ENCODE measurements around the gene LMBR1. TPM values are rescaled to one million over a fixed set of nuclear protein-coding genes. Genes with fewer than 3 reads are reported as not detected.

The LMBR1 gene
- total and polyA plus RNA-seq, 4 donors: 11.2 to 35.7 (median 17.9) TPM

DNA sequence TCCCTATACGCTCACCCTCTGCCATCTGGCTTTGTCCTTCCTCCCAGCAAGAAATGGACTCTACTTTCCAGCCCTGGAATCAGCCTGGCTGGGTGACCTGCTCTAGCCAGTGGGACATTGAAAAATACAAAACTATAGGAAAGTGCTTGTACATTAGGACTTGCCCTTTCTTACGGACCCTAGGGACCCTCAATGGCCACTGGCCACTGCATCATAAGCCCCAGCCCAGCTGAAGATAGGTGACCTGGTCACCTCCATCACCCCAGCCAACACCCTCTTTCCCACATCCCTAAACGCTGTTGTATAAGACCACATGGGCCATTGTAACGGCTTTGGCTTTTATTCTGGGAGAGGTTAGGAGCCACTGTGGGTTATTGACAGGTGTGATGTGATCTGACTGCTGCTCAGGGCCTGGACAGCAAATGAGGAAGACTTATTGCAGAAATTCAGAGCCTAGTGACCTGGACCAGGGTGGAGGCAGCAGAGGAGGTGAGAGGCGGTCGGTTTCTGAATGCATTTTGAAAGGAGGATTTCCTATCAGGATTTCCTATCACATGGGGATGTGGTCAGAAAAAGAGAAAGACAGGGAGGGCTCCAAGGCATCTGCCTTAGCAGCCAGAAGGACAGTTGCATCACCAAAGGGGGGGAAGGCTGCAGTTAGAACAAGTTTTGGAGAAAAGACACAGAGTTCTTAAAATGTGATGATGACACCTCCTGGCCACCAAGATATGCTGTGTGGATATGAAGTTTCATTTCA, 2.2 kb upstream of the LMBR1 start:
- H3K9me3 ChIP-seq (ENCODE audit: control insufficient read depth in 4 of 4, low read length in 3 of 4): no peaks in the 10 kb centered on the region
- no peak for TF ChIP-seq JUND (IDR thresholded peaks at IDR 0.05)
- TF ChIP-seq FOXA2 (IDR thresholded peaks at IDR 0.05): no peak
- TF ChIP-seq, protein P1, sequence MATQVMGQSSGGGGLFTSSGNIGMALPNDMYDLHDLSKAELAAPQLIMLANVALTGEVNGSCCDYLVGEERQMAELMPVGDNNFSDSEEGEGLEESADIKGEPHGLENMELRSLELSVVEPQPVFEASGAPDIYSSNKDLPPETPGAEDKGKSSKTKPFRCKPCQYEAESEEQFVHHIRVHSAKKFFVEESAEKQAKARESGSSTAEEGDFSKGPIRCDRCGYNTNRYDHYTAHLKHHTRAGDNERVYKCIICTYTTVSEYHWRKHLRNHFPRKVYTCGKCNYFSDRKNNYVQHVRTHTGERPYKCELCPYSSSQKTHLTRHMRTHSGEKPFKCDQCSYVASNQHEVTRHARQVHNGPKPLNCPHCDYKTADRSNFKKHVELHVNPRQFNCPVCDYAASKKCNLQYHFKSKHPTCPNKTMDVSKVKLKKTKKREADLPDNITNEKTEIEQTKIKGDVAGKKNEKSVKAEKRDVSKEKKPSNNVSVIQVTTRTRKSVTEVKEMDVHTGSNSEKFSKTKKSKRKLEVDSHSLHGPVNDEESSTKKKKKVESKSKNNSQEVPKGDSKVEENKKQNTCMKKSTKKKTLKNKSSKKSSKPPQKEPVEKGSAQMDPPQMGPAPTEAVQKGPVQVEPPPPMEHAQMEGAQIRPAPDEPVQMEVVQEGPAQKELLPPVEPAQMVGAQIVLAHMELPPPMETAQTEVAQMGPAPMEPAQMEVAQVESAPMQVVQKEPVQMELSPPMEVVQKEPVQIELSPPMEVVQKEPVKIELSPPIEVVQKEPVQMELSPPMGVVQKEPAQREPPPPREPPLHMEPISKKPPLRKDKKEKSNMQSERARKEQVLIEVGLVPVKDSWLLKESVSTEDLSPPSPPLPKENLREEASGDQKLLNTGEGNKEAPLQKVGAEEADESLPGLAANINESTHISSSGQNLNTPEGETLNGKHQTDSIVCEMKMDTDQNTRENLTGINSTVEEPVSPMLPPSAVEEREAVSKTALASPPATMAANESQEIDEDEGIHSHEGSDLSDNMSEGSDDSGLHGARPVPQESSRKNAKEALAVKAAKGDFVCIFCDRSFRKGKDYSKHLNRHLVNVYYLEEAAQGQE (IDR thresholded peaks at IDR 0.05): no peak
- no peak for TF ChIP-seq HNF4G (IDR thresholded peaks at IDR 0.05)
- TF ChIP-seq, protein P2, sequence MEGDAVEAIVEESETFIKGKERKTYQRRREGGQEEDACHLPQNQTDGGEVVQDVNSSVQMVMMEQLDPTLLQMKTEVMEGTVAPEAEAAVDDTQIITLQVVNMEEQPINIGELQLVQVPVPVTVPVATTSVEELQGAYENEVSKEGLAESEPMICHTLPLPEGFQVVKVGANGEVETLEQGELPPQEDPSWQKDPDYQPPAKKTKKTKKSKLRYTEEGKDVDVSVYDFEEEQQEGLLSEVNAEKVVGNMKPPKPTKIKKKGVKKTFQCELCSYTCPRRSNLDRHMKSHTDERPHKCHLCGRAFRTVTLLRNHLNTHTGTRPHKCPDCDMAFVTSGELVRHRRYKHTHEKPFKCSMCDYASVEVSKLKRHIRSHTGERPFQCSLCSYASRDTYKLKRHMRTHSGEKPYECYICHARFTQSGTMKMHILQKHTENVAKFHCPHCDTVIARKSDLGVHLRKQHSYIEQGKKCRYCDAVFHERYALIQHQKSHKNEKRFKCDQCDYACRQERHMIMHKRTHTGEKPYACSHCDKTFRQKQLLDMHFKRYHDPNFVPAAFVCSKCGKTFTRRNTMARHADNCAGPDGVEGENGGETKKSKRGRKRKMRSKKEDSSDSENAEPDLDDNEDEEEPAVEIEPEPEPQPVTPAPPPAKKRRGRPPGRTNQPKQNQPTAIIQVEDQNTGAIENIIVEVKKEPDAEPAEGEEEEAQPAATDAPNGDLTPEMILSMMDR (IDR thresholded peaks at IDR 0.05; ENCODE audit: low read depth, low read length, missing input control): no peak
- TF ChIP-seq RXRA (IDR thresholded peaks at IDR 0.05): no peak
- TF ChIP-seq, protein P3, sequence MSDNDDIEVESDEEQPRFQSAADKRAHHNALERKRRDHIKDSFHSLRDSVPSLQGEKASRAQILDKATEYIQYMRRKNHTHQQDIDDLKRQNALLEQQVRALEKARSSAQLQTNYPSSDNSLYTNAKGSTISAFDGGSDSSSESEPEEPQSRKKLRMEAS (IDR thresholded peaks at IDR 0.05): no peak
- no peak for TF ChIP-seq SP1 (IDR thresholded peaks at IDR 0.05)
- no peak for TF ChIP-seq TAF1 (conservative IDR thresholded peaks at IDR 0.05)
- H3K27me3 ChIP-seq (ENCODE audit: control insufficient read depth in 4 of 4, insufficient read depth in 4 of 4, low read length in 3 of 4): no peaks in the 10 kb centered on the region
- peaks cover 2 to 14% (median 7%) of the 10 kb centered on the region in 4 donors for H3K4me1 ChIP-seq (ENCODE audit: control insufficient read depth in 4 of 4, insufficient read depth in 4 of 4, low read length in 3 of 4)
- no peak overlapping the region for H3K4me3 ChIP-seq (ENCODE audit: low read depth in 1 of 3, low read length in 3 of 3)
- no peaks in the 10 kb centered on the region for H3K36me3 ChIP-seq (ENCODE audit: control insufficient read depth in 4 of 4, insufficient read depth in 3 of 4, low read depth in 1 of 4, low read length in 3 of 4)
- WGBS: 79% methylated on average over 6 of the region's 6 CpGs
- peak overlapping the region in 1 of 2 donors; percentile 23 for H3K27ac ChIP-seq (ENCODE audit: low read depth in 1 of 2, low read length in 2 of 2)
- DNase-seq (ENCODE audit: low spot score): no peak
- H3K9ac ChIP-seq (ENCODE audit: low read depth in 1 of 2, low read length in 2 of 2): no peak overlapping the region

DNA sequence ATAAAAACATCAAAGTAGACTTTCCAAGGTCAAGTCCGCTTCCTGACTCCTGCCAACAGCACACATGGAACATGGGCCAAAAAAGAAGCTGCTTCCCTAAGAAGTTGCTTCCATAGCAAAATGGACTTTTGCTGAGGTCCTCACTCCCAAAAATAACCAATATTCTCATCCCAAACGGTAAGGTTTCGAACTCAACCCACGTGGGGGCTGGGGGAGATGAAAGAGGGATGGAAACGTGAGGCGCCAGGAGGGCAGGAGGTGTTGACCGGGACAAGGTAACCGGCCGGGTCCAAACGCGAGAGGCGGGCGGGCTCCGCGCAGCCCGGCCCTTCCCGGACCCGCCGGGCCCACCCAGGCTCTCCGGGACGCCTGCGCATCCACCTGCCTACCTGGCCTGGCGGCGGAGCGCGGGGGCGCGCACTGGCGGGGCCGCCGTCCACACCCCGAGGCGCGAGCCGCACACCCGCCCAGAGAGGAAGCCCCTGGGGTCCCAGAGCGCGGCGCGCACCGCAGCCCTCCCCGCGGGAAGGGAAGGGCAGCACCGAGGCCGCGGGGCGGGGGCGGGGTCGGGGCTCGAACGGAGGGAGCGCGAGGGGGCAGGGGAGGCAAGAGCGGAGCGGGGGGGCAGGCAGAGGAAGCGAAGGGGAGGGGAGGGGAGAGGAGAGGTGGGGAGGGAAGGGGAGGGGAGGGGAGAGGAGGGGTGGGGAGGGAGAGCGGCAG, 742 bp downstream of the LMBR1 start:
- Histone ChIP-seq H3K9ac (ENCODE audit: low read depth in 1 of 2, low read length in 2 of 2) (peak overlapping the region; percentile 55 to 85), H3K27me3 (ENCODE audit: control insufficient read depth in 4 of 4, insufficient read depth in 4 of 4, low read length in 3 of 4) (no peaks in the 10 kb centered on the region), H3K9me3 (ENCODE audit: control insufficient read depth in 4 of 4, low read length in 3 of 4) (no peaks in the 10 kb centered on the region), H3K4me1 (ENCODE audit: control insufficient read depth in 4 of 4, insufficient read depth in 4 of 4, low read length in 3 of 4) (peaks cover 2 to 14% (median 7%) of the 10 kb centered on the region in 4 donors), H3K27ac (ENCODE audit: low read depth in 1 of 2, low read length in 2 of 2) (peak overlapping the region; percentile 89 to 97), H3K4me3 (ENCODE audit: low read depth in 1 of 3, low read length in 3 of 3) (peak overlapping the region; percentile 68 to 86 (median 73)), H3K36me3 (ENCODE audit: control insufficient read depth in 4 of 4, insufficient read depth in 3 of 4, low read depth in 1 of 4, low read length in 3 of 4) (no peaks in the 10 kb centered on the region)
- TF ChIP-seq FOXA2 (IDR thresholded peaks at IDR 0.05): no peak
- TF ChIP-seq, protein P3 (IDR thresholded peaks at IDR 0.05): no peak
- TF ChIP-seq, protein P4, sequence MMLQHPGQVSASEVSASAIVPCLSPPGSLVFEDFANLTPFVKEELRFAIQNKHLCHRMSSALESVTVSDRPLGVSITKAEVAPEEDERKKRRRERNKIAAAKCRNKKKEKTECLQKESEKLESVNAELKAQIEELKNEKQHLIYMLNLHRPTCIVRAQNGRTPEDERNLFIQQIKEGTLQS (IDR thresholded peaks at IDR 0.05): no peak
- TF ChIP-seq TAF1 (conservative IDR thresholded peaks at IDR 0.05): no peak
- TF ChIP-seq RXRA (IDR thresholded peaks at IDR 0.05): no peak
- TF ChIP-seq GABPA (IDR thresholded peaks at IDR 0.05 in 1 of 2, conservative IDR thresholded peaks at IDR 0.05 in 1 of 2): no peak
- TF ChIP-seq NR2F2 (IDR thresholded peaks at IDR 0.05): no peak
- TF ChIP-seq EGR1 (IDR thresholded peaks at IDR 0.05; ENCODE audit: low read depth in 2 of 2): no peak
- no peak for TF ChIP-seq SP1 (IDR thresholded peaks at IDR 0.05)
- WGBS: 1% methylated on average over 55 of the region's 57 CpGs
- DNase-seq (ENCODE audit: low spot score): peak; percentile 63
